H1 (cell line): ENCODE measurements around the gene CDH16. TPM values are rescaled to one million over a fixed set of nuclear protein-coding genes. Genes with fewer than 3 reads are reported as not detected.
"Not testable (repeated sequence)": the region's sequence is repeated elsewhere in the genome, so short reads cannot be mapped to it uniquely, and the experiment has no call there.

Experiments used
- CTCF ChIA-PET: fragments of 300-600 bp; sonication (Branson Sonifier 250); formaldehyde crosslinking; loops from one replicate; lab custom pipeline; 2021; ENCODE audit not compliant: partially characterized antibody; lab: Charles Lee
- POLR2A ChIA-PET: fragments of 300-600 bp; sonication (Branson Sonifier 250); formaldehyde crosslinking; loops from one replicate; lab custom pipeline; 2021; ENCODE audit warnings: inconsistent platforms; ENCODE audit not compliant: partially characterized antibody; lab: Charles Lee
- DNase-seq, 2 experiments: peaks; one replicate each; pipeline versions ENCODE4 v3.0.0 to v3.0.0-alpha.2; 2010 to 2022; ENCODE audit warnings: low spot score in 2 of 2, low read depth in 1 of 2, mixed read lengths in 1 of 2
- FAIRE-seq: peaks from 2 replicates; lab custom pipeline; 2011; peaks lifted over from hg19 to GRCh38; lab: Jason Lieb, UNC
- H2AFZ ChIP-seq: 2 replicates; pipeline ENCODE4 v1.8.1; 2012; ENCODE audit warnings: low read length, inconsistent platforms
- H2AK5ac ChIP-seq: 2 replicates; pipeline ENCODE4 v1.6.1; 2013; ENCODE audit warnings: low read depth, low read length
- H2BK120ac ChIP-seq: replicated peaks from 2 replicates; pipeline ENCODE3; 2013; ENCODE audit warnings: low read depth, low read length, inconsistent platforms
- H2BK12ac ChIP-seq: 2 replicates; pipeline ENCODE4 v1.6.1; 2013; ENCODE audit warnings: low read depth, low read length
- H2BK15ac ChIP-seq: 2 replicates; pipeline ENCODE4 v1.6.1; 2013; ENCODE audit warnings: low read length
- H2BK20ac ChIP-seq: 2 replicates; pipeline ENCODE4 v1.6.1; 2013; ENCODE audit warnings: low read length
- H2BK5ac ChIP-seq: 2 replicates; pipeline ENCODE4 v1.6.1; 2013; ENCODE audit warnings: low read depth, low read length
- H3K14ac ChIP-seq: 2 replicates; pipeline ENCODE4 v1.6.1; 2013; ENCODE audit warnings: inconsistent platforms; ENCODE audit not compliant: insufficient read length
- H3K18ac ChIP-seq: 2 replicates; pipeline ENCODE4 v1.6.1; 2013; ENCODE audit warnings: low read length; ENCODE audit errors: extremely low read depth
- H3K23ac ChIP-seq: 2 replicates; pipeline ENCODE4 v1.6.1; 2013; ENCODE audit warnings: inconsistent platforms; ENCODE audit not compliant: insufficient read length
- H3K23me2 ChIP-seq: 2 replicates; pipeline ENCODE4 v1.6.1; 2013; ENCODE audit warnings: low read depth, low read length
- H3K27ac ChIP-seq: 2 replicates; pipeline ENCODE4 v1.6.1; 2011; ENCODE audit warnings: low read depth, low read length, inconsistent platforms
- H3K27me3 ChIP-seq, 4 experiments: replicated peaks in 1 of 4; 1 replicate in 1 of 4; 2 replicates in 3 of 4; pipeline versions ENCODE4 v1.6.1 to v1.8.1; 2011 to 2013; ENCODE audit warnings: low read length in 3 of 4, mild to moderate bottlenecking in 3 of 4, inconsistent platforms in 2 of 4, mixed read lengths in 2 of 4, moderate library complexity in 1 of 4; ENCODE audit not compliant: control insufficient read depth in 3 of 4, insufficient read depth in 3 of 4; ENCODE audit errors: extremely low read depth in 1 of 4
- H3K36me3 ChIP-seq, 4 experiments: 2 replicates each; pipeline versions ENCODE4 v1.6.1 to v1.8.1; 2011 to 2013; ENCODE audit warnings: mild to moderate bottlenecking in 4 of 4, low read length in 3 of 4, moderate library complexity in 2 of 4, control low read depth in 1 of 4, inconsistent platforms in 1 of 4; ENCODE audit not compliant: insufficient read depth in 4 of 4, control insufficient read depth in 2 of 4
- H3K4ac ChIP-seq: replicated peaks from 2 replicates; pipeline ENCODE3; 2013; ENCODE audit warnings: low read length, low read depth, mixed read lengths, inconsistent platforms; ENCODE audit not compliant: insufficient read length
- H3K4me1 ChIP-seq, 4 experiments: replicated peaks in 1 of 4; 1 replicate in 1 of 4; 2 replicates in 3 of 4; pipeline versions ENCODE4 v1.6.1 to v1.8.1; 2011 to 2013; ENCODE audit warnings: low read length in 3 of 4, inconsistent platforms in 2 of 4, mixed read lengths in 1 of 4; ENCODE audit not compliant: insufficient read depth in 4 of 4, control insufficient read depth in 3 of 4
- H3K4me2 ChIP-seq, 2 experiments: 2 replicates each; pipeline versions ENCODE4 v1.6.1 to v1.8.1; 2011 to 2013; ENCODE audit warnings: low read depth in 2 of 2, low read length in 2 of 2, control low read depth in 1 of 2, inconsistent platforms in 1 of 2, mild to moderate bottlenecking in 1 of 2; ENCODE audit not compliant: insufficient read depth in 1 of 2
- H3K4me3 ChIP-seq, 4 experiments: fragments of 200-600, 300-600 bp in 1 of 4; sonication (generic), shearing (Covaris generic), sonication (Bioruptor Twin) in 1 of 4; 2 replicates each; pipeline versions ENCODE4 v1.5.1 to v1.8.1; 2011 to 2016; ENCODE audit warnings: low read length in 4 of 4, low read depth in 3 of 4, control low read depth in 2 of 4, inconsistent platforms in 2 of 4, mild to moderate bottlenecking in 2 of 4, mixed read lengths in 1 of 4, moderate library complexity in 1 of 4; ENCODE audit not compliant: insufficient read depth in 2 of 4; ENCODE audit errors: extremely low read depth in 1 of 4
- H3K56ac ChIP-seq: replicated peaks from 2 replicates; pipeline ENCODE3; 2013; ENCODE audit warnings: low read depth, mild to moderate bottlenecking, mixed read lengths, low read length, inconsistent platforms; ENCODE audit not compliant: insufficient read length
- H3K79me1 ChIP-seq: 2 replicates; pipeline ENCODE4 v1.6.1; 2013; ENCODE audit warnings: low read depth, low read length, control low read depth
- H3K79me2 ChIP-seq, 2 experiments: 2 replicates each; pipeline versions ENCODE4 v1.6.1 to v1.8.1; 2012 to 2013; ENCODE audit warnings: low read length in 2 of 2, mild to moderate bottlenecking in 2 of 2, inconsistent platforms in 1 of 2; ENCODE audit not compliant: insufficient read depth in 2 of 2, control insufficient read depth in 1 of 2
- H3K9ac ChIP-seq, 4 experiments: replicated peaks in 1 of 4; 1 replicate in 1 of 4; 2 replicates in 3 of 4; pipeline versions ENCODE4 v1.6.1 to v1.8.1; 2011 to 2013; ENCODE audit warnings: low read depth in 3 of 4, low read length in 3 of 4, control low read depth in 2 of 4, mild to moderate bottlenecking in 2 of 4, moderate library complexity in 2 of 4, inconsistent platforms in 1 of 4; ENCODE audit errors: extremely low read depth in 1 of 4
- H3K9me3 ChIP-seq, 2 experiments: 2 replicates each; pipeline versions ENCODE4 v1.6.1 to v1.8.1; 2012 to 2013; ENCODE audit warnings: mild to moderate bottlenecking in 2 of 2, moderate library complexity in 2 of 2, control low read depth in 1 of 2, inconsistent platforms in 1 of 2, low read depth in 1 of 2, low read length in 1 of 2, mixed read lengths in 1 of 2; ENCODE audit not compliant: insufficient read depth in 2 of 2
- H4K20me1 ChIP-seq, 2 experiments: replicated peaks in 1 of 2; 2 replicates each; pipeline versions ENCODE3 to v1.8.1; 2011 to 2013; ENCODE audit warnings: inconsistent platforms in 2 of 2, low read length in 2 of 2, mild to moderate bottlenecking in 1 of 2; ENCODE audit not compliant: insufficient read depth in 2 of 2, control insufficient read depth in 1 of 2
- H4K5ac ChIP-seq: 2 replicates; pipeline ENCODE4 v1.6.1; 2013; ENCODE audit warnings: low read length, low read depth, mixed read lengths, inconsistent platforms; ENCODE audit not compliant: insufficient read length
- H4K8ac ChIP-seq: 2 replicates; pipeline ENCODE4 v1.8.0; 2013; ENCODE audit warnings: mild to moderate bottlenecking, moderate library complexity, low read length, inconsistent platforms; ENCODE audit not compliant: insufficient read depth; ENCODE audit errors: extremely low read depth
- H4K91ac ChIP-seq: replicated peaks from 2 replicates; pipeline ENCODE3; 2013; ENCODE audit warnings: low read length, mixed read lengths, inconsistent platforms; ENCODE audit not compliant: insufficient read length
- WGBS, 2 experiments: shearing (Covaris generic) in 1 of 2; methylation state at CpG; one replicate each; pipeline versions ENCODE4 v1.1.6 to v1.1.7; 2013 to 2015; ENCODE audit warnings: low lambda C conversion rate in 2 of 2, mixed read lengths in 2 of 2, inconsistent platforms in 1 of 2, low coverage in 1 of 2, missing lambda C conversion rate in 1 of 2; ENCODE audit not compliant: insufficient replicate concordance in 2 of 2, insufficient coverage in 1 of 2, insufficient read length in 1 of 2; ENCODE audit errors: extremely low coverage in 1 of 2, missing lambda C conversion rate in 1 of 2; 5-methylcytosine and 5-hydroxymethylcytosine counted together
- polyA plus RNA-seq, 7 experiments: library from polyadenylated mRNA; depleted of rRNA in 3 of 7; stranded (reverse) in 5 of 7; unstranded in 2 of 7; fragments of >200 nt in 5 of 7; fragments of 200-250 nt in 2 of 7; gene quantifications; 1 replicate in 5 of 7; 2 replicates in 1 of 7; 4 replicates in 1 of 7; pipeline versions ENCODE4 v1.2.1 to v1.2.3, GENCODE V29; 2011 to 2013; ENCODE audit warnings: missing spikeins in 2 of 7, mixed read lengths in 2 of 7
- total RNA-seq: library from RNA; stranded (reverse); fragmentation: NEBNext Ultra II Directional; extraction: Animal tissue kit (Norgen Biotek cat#: 25700); gene quantifications from 2 replicates; pipeline ENCODE4 v1.2.1, GENCODE V29; 2021

The CDH16 gene
- total and polyA plus RNA-seq, 2 of the 8 experiments (the other 6 are each of a cell fraction or from before 2014, with no cell fraction given), result not detected

DNA sequence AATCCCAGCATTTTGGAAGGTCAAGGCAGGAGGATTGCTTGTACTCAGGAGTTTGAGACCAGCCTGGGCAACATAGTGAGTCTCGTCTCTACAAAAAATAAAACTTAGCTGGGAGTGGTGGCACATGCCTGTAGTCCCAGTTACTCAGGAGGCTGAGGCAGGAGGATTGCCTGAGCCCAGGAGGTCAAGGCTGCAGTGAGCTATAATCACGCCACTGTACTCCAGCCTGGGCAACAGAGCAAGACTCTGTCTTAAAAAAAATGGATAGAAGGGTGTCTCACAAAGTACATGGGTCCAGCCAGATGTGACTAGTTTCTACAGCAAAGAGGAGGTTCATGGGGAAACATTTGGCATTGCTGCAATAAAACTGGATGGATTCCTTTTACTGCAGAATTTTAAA, 47.3 kb downstream of the CDH16 start:
- DNase-seq, H3K9me3 ChIP-seq, H2BK20ac ChIP-seq, H4K8ac ChIP-seq, H3K27ac ChIP-seq, H2BK15ac ChIP-seq, H4K20me1 ChIP-seq, H3K4me2 ChIP-seq, H2BK12ac ChIP-seq, H2AK5ac ChIP-seq, H3K9ac ChIP-seq, H3K4ac ChIP-seq, H3K4me1 ChIP-seq, H2BK5ac ChIP-seq, H3K56ac ChIP-seq, H4K91ac ChIP-seq, H3K36me3 ChIP-seq, H3K23me2 ChIP-seq, H3K79me1 ChIP-seq, H3K4me3 ChIP-seq, H2BK120ac ChIP-seq, FAIRE-seq, H3K27me3 ChIP-seq, H3K79me2 ChIP-seq, H3K18ac ChIP-seq, H4K5ac ChIP-seq, H2AFZ ChIP-seq, H3K23ac ChIP-seq, H3K14ac ChIP-seq: not testable (repeated sequence)
- POLR2A ChIA-PET, result interaction anchor here (0.6 to 1.1 kb wide), 2 partner anchors 29 to 124 kb away, joined by 3 read pairs; no protein-coding TSS in a partner anchor
- WGBS, 2 experiments, result 84% methylated on average over 2 of the region's 2 CpGs; no CpG with 5 or more reads in 1 of the 2 experiments
- CTCF ChIA-PET, result interaction anchor here (0.6 to 2.1 kb wide), 8 partner anchors 9 to 144 kb away, joined by 3 to 10 read pairs (median 4); partner anchors contain the start of genes NAE1 and PDP2
